GM20431 (cell line): ENCODE measurements around the gene PITHD1.
"Not testable (repeated sequence)": the region's sequence is repeated elsewhere in the genome, so short reads cannot be mapped to it uniquely, and the experiment has no call there.

ENCODE experiments used
- in situ Hi-C: fragments of 300-500 bp; cut with MseI, MboI; formaldehyde crosslinking; loops from one replicate; pipeline ENCODE4 v1.15.0; 2020; ENCODE audit warnings: low sequenced_read_pairs; ENCODE audit not compliant: unreplicated experiment

Gene PITHD1

GRCh38 chr1:23772049-23772853 lies 6.0 kb upstream of the PITHD1 start:
- in situ Hi-C loops = no loop called here

GRCh38 chr1:23772854-23773242 lies 5.4 kb upstream of the PITHD1 start:
- in situ Hi-C loops = no loop called here

GRCh38 chr1:23774174-23774880 lies 3.9 kb upstream of the PITHD1 start:
- in situ Hi-C loops = no loop called here

- in situ Hi-C loops = no loop called here
These were observed 2.0 kb upstream of the PITHD1 start for GRCh38 chr1:23776217-23776616.

GRCh38 chr1:23779826-23780371 lies 1.7 kb downstream of the PITHD1 start:
- in situ Hi-C loops = no loop called here

- in situ Hi-C loops = not testable (repeated sequence)
These were observed 4.9 kb downstream of the PITHD1 start for GRCh38 chr1:23783141-23783540.

GRCh38 chr1:23784846-23785245 lies 6.6 kb downstream of the PITHD1 start:
- in situ Hi-C loops = no loop called here

- in situ Hi-C loops = no loop called here
These were observed 9.5 kb downstream of the PITHD1 start for GRCh38 chr1:23787701-23788100.

- in situ Hi-C loops = no loop called here
These were observed 10.5 kb downstream of the PITHD1 start for GRCh38 chr1:23788695-23789094.

- in situ Hi-C loops = no loop called here
These were observed 12.7 kb downstream of the PITHD1 start, which contains the start of gene LYPLA2 for GRCh38 chr1:23790696-23791515. Gene LYPLA2 (plus strand): TSS chr1:23791145. CDS start chr1:23792683, 1,538 bp downstream.

GRCh38 chr1:23791516-23792047 lies 13.4 kb downstream of the PITHD1 start:
- in situ Hi-C loops = no loop called here

GRCh38 chr1:23792151-23792945 lies 14.1 kb downstream of the PITHD1 start:
- in situ Hi-C loops = no loop called here

GRCh38 chr1:23793018-23793781 lies 15.0 kb downstream of the PITHD1 start:
- in situ Hi-C loops = no loop called here

- in situ Hi-C loops = no loop called here
These were observed 15.9 kb downstream of the PITHD1 start for GRCh38 chr1:23793861-23794731.

GRCh38 chr1:23794732-23795182 lies 16.5 kb downstream of the PITHD1 start:
- in situ Hi-C loops = not testable (repeated sequence)

- in situ Hi-C loops = no loop called here
These were observed 17.7 kb downstream of the PITHD1 start for GRCh38 chr1:23795676-23796465.
